ENCODE measurements around the gene OR6C4.

DNA sequence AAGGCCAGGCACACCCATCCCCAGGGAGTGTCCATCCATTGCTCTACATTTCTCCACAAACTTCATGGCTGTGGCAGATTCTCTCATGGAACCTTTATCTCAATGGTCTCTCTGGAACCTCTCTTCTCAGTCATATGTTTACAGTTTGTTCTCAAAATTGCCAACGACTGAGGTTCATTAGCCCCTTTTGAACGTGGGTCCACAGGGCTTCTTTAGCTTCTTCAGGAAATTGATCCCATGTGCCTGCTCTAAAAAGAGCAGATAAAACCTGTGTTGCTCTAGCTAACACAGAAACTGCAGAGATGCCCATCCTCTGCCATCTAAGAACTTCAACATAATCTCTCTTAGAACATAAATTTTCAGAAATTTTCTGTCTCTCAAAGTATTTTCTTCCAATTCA lies at the start of gene OR6C4:
- TF ChIP-seq GATA2 (IDR thresholded peaks at IDR 0.05; ENCODE audit: low read depth, low read length) = no peak
- TF ChIP-seq GATA3 (IDR thresholded peaks at IDR 0.05; ENCODE audit: low read depth, low read length) = no peak
